ENCODE results near the gene LARP1B.

- TF ChIP-seq GATA2 (IDR thresholded peaks at IDR 0.05; ENCODE audit: low read depth, low read length), result no peak
- no peak for TF ChIP-seq GATA3 (IDR thresholded peaks at IDR 0.05; ENCODE audit: low read depth, low read length)
These were observed 105.9 kb downstream of the LARP1B start for GRCh38 chr4:128166982-128167381.

Data from SH-SY5Y (cell line).